ENCODE measurements around the gene CTNND2. TPM values are rescaled to one million over a fixed set of nuclear protein-coding genes. Genes with fewer than 3 reads are reported as not detected.

CTNND2 gene
- total RNA-seq, 1 donor from 2014 or later: 13.9 TPM

- no peak overlapping the region for H3K27ac ChIP-seq
- no peaks in the 10 kb centered on the region for H3F3A ChIP-seq (ENCODE audit: low read depth)
- Mint-ChIP-seq H3K36me3 (peaks cover 22% of the 10 kb centered on the region), H3K4me3 (no peak overlapping the region), H3K27ac (no peak overlapping the region), H3K9me3 (no peaks in the 10 kb centered on the region), H3K4me1 (peaks cover 31% of the 10 kb centered on the region), H3K27me3 (ENCODE audit: insufficient read depth, low read depth) (no peaks in the 10 kb centered on the region)
- no peak overlapping the region for H3K4me3 ChIP-seq
- peaks cover 11% of the 10 kb centered on the region for H3K4me1 ChIP-seq
- TF ChIP-seq EZH2 (IDR thresholded peaks at IDR 0.05): no peak
- TF ChIP-seq EZH2phosphoT487 (IDR thresholded peaks at IDR 0.05): no peak
- TF ChIP-seq CTCF (IDR thresholded peaks at IDR 0.05): no peak
- no peaks in the 10 kb centered on the region for H3K9me3 ChIP-seq (ENCODE audit: low read depth)
- no peak for DNase-seq (ENCODE audit: low spot score)
- H3K4me2 ChIP-seq: no peak overlapping the region
- H2AFZ ChIP-seq (replicated peaks): no peak overlapping the region
- H4K20me1 ChIP-seq (ENCODE audit: low read depth): no peaks in the 10 kb centered on the region
- no peaks in the 10 kb centered on the region for H3K27me3 ChIP-seq
- H3K9ac ChIP-seq: no peak overlapping the region
- H3K79me2 ChIP-seq (ENCODE audit: low read depth): no peaks in the 10 kb centered on the region
- H3K36me3 ChIP-seq: no peaks in the 10 kb centered on the region
These were observed 506.7 kb downstream of the CTNND2 start for GRCh38 chr5:11397549-11397948.

GRCh38 chr5:11396917-11397316 lies 507.3 kb downstream of the CTNND2 start:
- Mint-ChIP-seq H3K4me3 (no peak overlapping the region), H3K27me3 (ENCODE audit: insufficient read depth, low read depth) (no peaks in the 10 kb centered on the region), H3K4me1 (peaks cover 31% of the 10 kb centered on the region), H3K36me3 (peaks cover 22% of the 10 kb centered on the region), H3K9me3 (no peaks in the 10 kb centered on the region), H3K27ac (no peak overlapping the region)
- TF ChIP-seq CTCF (IDR thresholded peaks at IDR 0.05) (no peak), EZH2phosphoT487 (IDR thresholded peaks at IDR 0.05) (no peak), EZH2 (IDR thresholded peaks at IDR 0.05) (no peak)
- Histone ChIP-seq H3K27ac (no peak overlapping the region), H3K9me3 (ENCODE audit: low read depth) (no peaks in the 10 kb centered on the region), H3K4me3 (no peak overlapping the region), H3K36me3 (no peaks in the 10 kb centered on the region), H3K4me2 (no peak overlapping the region), H3K79me2 (ENCODE audit: low read depth) (no peaks in the 10 kb centered on the region), H2AFZ (replicated peaks) (no peak overlapping the region), H3K27me3 (no peaks in the 10 kb centered on the region), H4K20me1 (ENCODE audit: low read depth) (no peaks in the 10 kb centered on the region), H3F3A (ENCODE audit: low read depth) (no peaks in the 10 kb centered on the region), H3K9ac (no peak overlapping the region), H3K4me1 (peaks cover 11% of the 10 kb centered on the region)
- DNase-seq (ENCODE audit: low spot score): no peak

- Mint-ChIP-seq H3K27me3 (ENCODE audit: insufficient read depth, low read depth) (no peaks in the 10 kb centered on the region), H3K36me3 (peaks cover 25% of the 10 kb centered on the region), H3K4me1 (peaks cover 39% of the 10 kb centered on the region), H3K4me3 (no peak overlapping the region), H3K9me3 (no peaks in the 10 kb centered on the region), H3K27ac (no peak overlapping the region)
- H3K27ac ChIP-seq: no peak overlapping the region
- DNase-seq (ENCODE audit: low spot score): no peak
- H3K27me3 ChIP-seq: no peaks in the 10 kb centered on the region
- no peak for TF ChIP-seq EZH2 (IDR thresholded peaks at IDR 0.05)
- TF ChIP-seq CTCF (IDR thresholded peaks at IDR 0.05): no peak
- no peak for TF ChIP-seq EZH2phosphoT487 (IDR thresholded peaks at IDR 0.05)
- no peaks in the 10 kb centered on the region for H3F3A ChIP-seq (ENCODE audit: low read depth)
- H3K4me3 ChIP-seq: no peak overlapping the region
- no peaks in the 10 kb centered on the region for H3K36me3 ChIP-seq
- no peak overlapping the region for H3K9ac ChIP-seq
- no peaks in the 10 kb centered on the region for H3K9me3 ChIP-seq (ENCODE audit: low read depth)
- H4K20me1 ChIP-seq (ENCODE audit: low read depth): no peaks in the 10 kb centered on the region
- H3K4me2 ChIP-seq: no peak overlapping the region
- H3K4me1 ChIP-seq: peaks cover 21% of the 10 kb centered on the region
- H3K79me2 ChIP-seq (ENCODE audit: low read depth): no peaks in the 10 kb centered on the region
- H2AFZ ChIP-seq (replicated peaks): no peak overlapping the region
These were observed 509.3 kb downstream of the CTNND2 start for GRCh38 chr5:11394933-11395332.
